Mucosa of rectum (tissue), 2 donors: Measurements from ENCODE around the gene LRRD1.
A peak's percentile ranks its signal among the peaks of the same experiment; 100 is the strongest.
"Not testable (repeated sequence)": the region's sequence is repeated elsewhere in the genome, so short reads cannot be mapped to it uniquely, and the experiment has no call there.

ENCODE experiments used
- H3K27ac ChIP-seq, 2 donors: one replicate each; pipeline ENCODE4 v1.7.0; 2013; ENCODE audit warnings: inconsistent platforms in 2 of 2, low read depth in 2 of 2, low read length in 2 of 2
- H3K27me3 ChIP-seq, 2 donors: one replicate each; pipeline ENCODE4 v1.7.0; 2013; ENCODE audit warnings: low read length in 2 of 2; ENCODE audit not compliant: control insufficient read depth in 2 of 2, insufficient read depth in 2 of 2
- H3K36me3 ChIP-seq, 2 donors: one replicate each; pipeline ENCODE4 v1.7.0; 2013; ENCODE audit warnings: low read length in 2 of 2; ENCODE audit not compliant: control insufficient read depth in 2 of 2, insufficient read depth in 2 of 2
- H3K4me1 ChIP-seq, 2 donors: one replicate each; pipeline ENCODE4 v1.7.0; 2013; ENCODE audit warnings: low read length in 2 of 2, mild to moderate bottlenecking in 1 of 2; ENCODE audit not compliant: control insufficient read depth in 2 of 2, insufficient read depth in 2 of 2
- H3K4me3 ChIP-seq, 2 donors: one replicate each; pipeline ENCODE4 v1.7.0; 2013; ENCODE audit warnings: low read length in 2 of 2
- H3K9ac ChIP-seq, 2 donors: one replicate each; pipeline ENCODE4 v1.7.0; 2013; ENCODE audit warnings: low read length in 2 of 2, low read depth in 1 of 2, mild to moderate bottlenecking in 1 of 2
- H3K9me3 ChIP-seq, 2 donors: one replicate each; pipeline ENCODE4 v1.7.0; 2013; ENCODE audit warnings: low read length in 2 of 2; ENCODE audit not compliant: control insufficient read depth in 2 of 2
- donor health status: healthy.
- donor health status: Normal muscosa, but diverticular disease.

Gene LRRD1

GRCh38 chr7:92142791-92143190 is 36.2 kb downstream of the LRRD1 start:
- H3K9me3 ChIP-seq, H3K27me3 ChIP-seq, H3K4me1 ChIP-seq, H3K36me3 ChIP-seq, H3K4me3 ChIP-seq, H3K27ac ChIP-seq, H3K9ac ChIP-seq: not testable (repeated sequence)

- Histone ChIP-seq H3K4me1 (no peaks in the 10 kb centered on the region), H3K27ac (no peak overlapping the region), H3K4me3 (no peak overlapping the region)
Observed at GRCh38 chr7:92141161-92141560, 37.8 kb downstream of the LRRD1 start.

DNA sequence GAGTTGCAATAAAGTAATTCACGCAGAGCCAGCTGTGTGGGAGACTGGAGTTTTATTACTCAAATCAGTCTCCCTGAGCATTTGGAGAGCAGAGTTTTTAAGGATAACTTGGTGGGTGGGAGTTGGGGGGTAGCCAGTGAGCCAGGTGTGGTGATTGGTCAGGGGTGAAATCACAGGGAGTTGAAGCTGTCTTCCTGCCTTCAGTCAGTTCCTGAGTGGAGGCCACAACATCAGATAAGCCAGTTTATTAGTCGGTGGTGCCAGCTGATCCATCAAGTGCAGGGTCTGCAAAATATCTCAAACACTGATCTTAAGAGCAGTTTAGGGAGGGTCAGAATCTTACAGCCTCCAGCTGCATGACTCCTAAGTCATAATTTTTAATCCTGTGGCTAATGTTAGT is 41.4 kb downstream of the LRRD1 start:
- H3K36me3 ChIP-seq, result no peaks in the 10 kb centered on the region
- no peak overlapping the region for H3K27ac ChIP-seq
- peaks cover 6 to 11% of the 10 kb centered on the region in 2 donors for H3K4me1 ChIP-seq
- no peaks in the 10 kb centered on the region for H3K27me3 ChIP-seq
- H3K9me3 ChIP-seq, result no peaks in the 10 kb centered on the region
- H3K9ac ChIP-seq, result no peak overlapping the region
- no peak overlapping the region for H3K4me3 ChIP-seq

More at GRCh38 chr7:92141161-92141560, 37.8 kb downstream of the LRRD1 start:
- Histone ChIP-seq H3K27me3 (no peaks in the 10 kb centered on the region), H3K36me3 (no peaks in the 10 kb centered on the region), H3K9me3 (no peaks in the 10 kb centered on the region), H3K9ac (no peak overlapping the region)

DNA sequence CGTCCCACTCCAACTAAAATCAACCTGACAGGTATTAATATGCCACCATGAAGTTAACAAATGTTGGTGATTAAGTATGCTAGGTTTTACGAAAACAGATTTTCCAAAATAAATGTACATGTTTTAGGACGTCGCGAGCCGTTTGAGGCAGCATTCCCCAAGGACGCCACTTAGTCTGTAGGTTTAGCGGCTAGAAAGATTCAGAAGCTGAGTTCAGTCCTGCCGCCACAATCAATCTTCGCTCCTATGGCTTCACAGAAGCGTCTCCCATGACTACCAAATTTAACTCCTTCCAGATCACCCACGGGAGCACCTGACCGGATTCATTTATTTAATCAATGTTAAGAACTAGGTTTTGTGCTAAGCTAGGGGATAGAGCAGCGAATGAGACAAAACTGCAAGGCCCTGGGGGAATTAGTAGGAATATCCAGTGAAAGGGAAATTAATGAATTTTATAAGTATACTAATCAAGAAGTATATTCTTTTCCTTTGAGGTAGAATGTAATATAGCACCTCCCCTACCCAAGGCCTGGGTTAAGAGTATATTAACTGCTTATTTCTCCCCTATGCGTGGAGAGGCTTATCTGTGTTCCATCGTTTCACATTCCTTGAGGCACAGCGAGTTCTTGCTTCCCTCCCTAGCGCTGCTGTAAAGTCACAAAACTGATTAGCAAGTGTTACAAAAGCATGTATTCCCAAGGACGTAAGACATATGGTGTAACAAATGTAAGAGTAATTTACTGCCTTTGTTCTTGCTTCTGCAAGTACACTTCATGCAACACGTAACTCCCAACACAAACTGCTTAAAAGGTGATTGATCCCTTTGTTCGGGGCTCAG is 43.7 kb downstream of the LRRD1 start:
- Histone ChIP-seq H3K9ac (peak overlapping the region; percentile 94 to 97), H3K36me3 (peaks cover 0 to 6% of the 10 kb centered on the region in 2 donors), H3K4me1 (peaks cover 6 to 13% of the 10 kb centered on the region in 2 donors), H3K9me3 (no peaks in the 10 kb centered on the region), H3K27ac (peak overlapping the region; percentile 96 to 98), H3K27me3 (no peaks in the 10 kb centered on the region), H3K4me3 (peak overlapping the region; percentile 81 to 94)

DNA sequence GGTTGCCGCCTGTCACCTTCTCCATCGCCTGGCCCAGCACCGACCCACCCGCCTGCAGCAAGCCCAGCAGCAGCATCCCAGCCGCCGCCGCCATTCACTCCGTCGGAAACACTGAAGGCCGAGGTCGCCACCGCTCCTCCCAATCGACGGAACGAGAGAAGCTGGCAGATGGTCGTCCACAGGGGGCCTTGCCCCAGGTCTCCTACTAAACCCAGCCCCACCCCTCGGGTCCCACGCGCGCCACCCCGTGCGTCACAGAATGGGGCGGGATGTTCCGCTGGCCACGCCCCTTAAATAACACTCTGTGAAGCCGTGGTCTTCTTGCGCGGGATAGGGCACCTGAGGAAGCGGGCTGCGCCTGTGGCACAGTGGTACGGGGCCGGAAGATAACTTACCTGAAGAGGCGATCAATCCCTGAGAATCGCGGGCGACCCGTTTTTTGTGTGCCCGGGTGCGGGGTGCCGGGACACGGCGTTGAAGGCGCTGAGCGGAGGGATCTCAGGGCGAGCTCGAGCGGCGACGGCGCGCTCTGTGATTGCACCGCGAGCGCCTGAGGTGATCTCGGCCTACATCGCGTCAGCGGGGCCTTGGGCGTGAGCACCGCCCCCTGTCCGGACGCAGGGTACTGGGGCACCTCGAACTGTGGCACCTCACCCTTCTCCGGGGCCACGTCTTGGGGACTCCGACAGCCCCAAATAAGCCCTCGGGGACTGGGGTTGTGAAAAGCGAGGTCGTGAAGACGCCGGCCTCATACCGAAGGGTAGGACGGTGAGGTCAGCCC is 44.5 kb downstream of the LRRD1 start, which contains the start of gene CYP51A1:
TSS of gene CYP51A1 (minus strand) at position 207 of the 781 bp plus-strand sequence. CDS start at position 94, 113 bp downstream.
- Histone ChIP-seq H3K4me1 (peaks cover 6 to 13% of the 10 kb centered on the region in 2 donors), H3K36me3 (peaks cover 5 to 8% of the 10 kb centered on the region in 2 donors), H3K27me3 (no peaks in the 10 kb centered on the region), H3K9me3 (no peaks in the 10 kb centered on the region), H3K4me3 (peak within 1 kb of the TSS; percentile 81 to 94), H3K9ac (peak within 1 kb of the TSS; percentile 94 to 97), H3K27ac (peak within 1 kb of the TSS; percentile 96 to 98)

DNA sequence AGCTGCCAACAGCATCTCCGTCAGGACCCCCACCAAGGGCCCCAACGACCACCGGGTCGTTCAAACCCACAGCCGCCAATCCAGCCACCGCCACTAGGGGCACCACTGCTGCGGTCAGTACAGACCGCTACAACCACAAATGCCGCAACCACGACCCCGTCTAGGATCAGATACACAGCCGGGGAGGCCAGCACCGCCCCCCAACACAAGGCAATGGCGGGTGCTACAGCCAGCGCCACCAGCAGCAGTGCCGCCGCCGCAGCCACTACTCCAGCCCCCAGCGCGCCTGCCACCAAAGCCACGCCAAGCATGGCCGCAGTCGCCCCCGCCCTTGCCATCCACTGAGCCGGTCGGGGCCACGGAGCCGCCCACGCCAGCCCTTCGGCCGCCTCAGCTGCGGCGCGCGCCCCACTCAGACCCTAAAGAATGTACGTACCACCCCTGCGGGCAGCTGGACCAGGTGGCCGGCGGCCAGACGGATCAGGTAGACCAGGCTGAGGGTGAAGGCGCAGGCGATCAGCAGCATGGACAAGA is 45.1 kb downstream of the LRRD1 start:
- peaks cover 6 to 13% of the 10 kb centered on the region in 2 donors for H3K4me1 ChIP-seq
- peak overlapping the region; percentile 94 to 97 for H3K9ac ChIP-seq
- H3K4me3 ChIP-seq, result peak overlapping the region; percentile 81 to 94

GRCh38 chr7:92133133-92133736 is 45.7 kb downstream of the LRRD1 start:
- H3K27me3 ChIP-seq, result no peaks in the 10 kb centered on the region
- H3K27ac ChIP-seq, result peak overlapping the region; percentile 96 to 98
- H3K9me3 ChIP-seq, result no peaks in the 10 kb centered on the region
- peak overlapping the region; percentile 81 to 94 for H3K4me3 ChIP-seq
- peaks cover 6 to 13% of the 10 kb centered on the region in 2 donors for H3K4me1 ChIP-seq
- peak overlapping the region; percentile 94 to 97 for H3K9ac ChIP-seq
- H3K36me3 ChIP-seq, result peaks cover 8 to 13% of the 10 kb centered on the region in 2 donors

More for the DNA sequence above, 45.1 kb downstream of the LRRD1 start:
- peak overlapping the region; percentile 96 to 98 for H3K27ac ChIP-seq
- peaks cover 5 to 8% of the 10 kb centered on the region in 2 donors for H3K36me3 ChIP-seq
- no peaks in the 10 kb centered on the region for H3K9me3 ChIP-seq
- no peaks in the 10 kb centered on the region for H3K27me3 ChIP-seq

GRCh38 chr7:92131764-92132330 is 47.1 kb downstream of the LRRD1 start:
- H3K9ac ChIP-seq, result no peak overlapping the region
- peaks cover 13 to 20% of the 10 kb centered on the region in 2 donors for H3K36me3 ChIP-seq
- no peak overlapping the region for H3K4me3 ChIP-seq
- no peaks in the 10 kb centered on the region for H3K27me3 ChIP-seq
- H3K4me1 ChIP-seq, result peaks cover 6 to 13% of the 10 kb centered on the region in 2 donors
- H3K9me3 ChIP-seq, result no peaks in the 10 kb centered on the region
- no peak overlapping the region for H3K27ac ChIP-seq

- no peak overlapping the region for H3K27ac ChIP-seq
Observed at GRCh38 chr7:92131093-92131492, 47.8 kb downstream of the LRRD1 start.

More at GRCh38 chr7:92131093-92131492, 47.8 kb downstream of the LRRD1 start:
- Histone ChIP-seq H3K9me3 (no peaks in the 10 kb centered on the region), H3K4me1 (peaks cover 6 to 13% of the 10 kb centered on the region in 2 donors), H3K4me3 (no peak overlapping the region), H3K27me3 (no peaks in the 10 kb centered on the region), H3K9ac (no peak overlapping the region), H3K36me3 (peaks cover 13 to 20% of the 10 kb centered on the region in 2 donors)
